Mesenchymal stem cell (in vitro differentiated cells and primary cell): Measurements from ENCODE around the gene FRY.

ENCODE experiments used
- DNase-seq: peaks from one replicate; pipeline ENCODE4 v3.0.0-alpha.2; 2013
- H2AFZ ChIP-seq: one replicate; pipeline ENCODE4 v1.6.1; 2013; ENCODE audit warnings: low read depth, mild to moderate bottlenecking, control low read depth, inconsistent platforms, low read length, moderate library complexity
- H2AK5ac ChIP-seq: 2 replicates; pipeline ENCODE4 v1.6.1; 2013; ENCODE audit warnings: low read length, moderate library complexity, mild to moderate bottlenecking, inconsistent platforms; ENCODE audit not compliant: severe bottlenecking
- H2BK120ac ChIP-seq: one replicate; pipeline ENCODE4 v1.6.1; 2013; ENCODE audit warnings: low read depth, mild to moderate bottlenecking, inconsistent platforms, low read length, moderate library complexity
- H2BK12ac ChIP-seq, 2 experiments: one replicate each; pipeline ENCODE4 v1.6.1; 2013; ENCODE audit warnings: inconsistent platforms in 2 of 2, low read length in 2 of 2, mild to moderate bottlenecking in 2 of 2, moderate library complexity in 2 of 2, control low read depth in 1 of 2
- H2BK15ac ChIP-seq: one replicate; pipeline ENCODE4 v1.6.1; 2013; ENCODE audit warnings: mild to moderate bottlenecking, low read depth, inconsistent platforms; ENCODE audit not compliant: poor library complexity, severe bottlenecking
- H2BK5ac ChIP-seq: 2 replicates; pipeline ENCODE4 v1.6.1; 2013; ENCODE audit warnings: low read depth, mild to moderate bottlenecking, low read length, control low read depth, inconsistent platforms; ENCODE audit not compliant: poor library complexity, severe bottlenecking
- H3K14ac ChIP-seq, 2 experiments: one replicate each; pipeline ENCODE4 v1.6.1; 2013; ENCODE audit warnings: inconsistent platforms in 2 of 2, low read length in 2 of 2, control low read depth in 1 of 2, mild to moderate bottlenecking in 1 of 2, moderate library complexity in 1 of 2
- H3K18ac ChIP-seq, 2 experiments: one replicate each; pipeline ENCODE4 v1.6.1; 2013; ENCODE audit warnings: inconsistent platforms in 2 of 2, low read length in 2 of 2, control low read depth in 1 of 2, low read depth in 1 of 2, mild to moderate bottlenecking in 1 of 2
- H3K23ac ChIP-seq, 2 experiments: one replicate each; pipeline ENCODE4 v1.6.1; 2013; ENCODE audit warnings: inconsistent platforms in 2 of 2, low read length in 2 of 2, mild to moderate bottlenecking in 2 of 2, moderate library complexity in 2 of 2, control low read depth in 1 of 2
- H3K27ac ChIP-seq: 2 replicates; pipeline ENCODE4 v1.5.1; 2013; ENCODE audit warnings: mild to moderate bottlenecking, moderate library complexity, low read length, control low read depth, inconsistent platforms; ENCODE audit not compliant: poor library complexity, severe bottlenecking
- H3K27me3 ChIP-seq, 2 experiments: 2 replicates each; pipeline versions ENCODE4 v1.6.1 to v1.7.0; 2013; ENCODE audit warnings: low read length in 2 of 2, mild to moderate bottlenecking in 2 of 2, moderate library complexity in 2 of 2, control low read depth in 1 of 2, inconsistent platforms in 1 of 2; ENCODE audit not compliant: control insufficient read depth in 1 of 2, insufficient read depth in 1 of 2
- H3K36me3 ChIP-seq, 2 experiments: 2 replicates each; pipeline versions ENCODE4 v1.6.1 to v1.7.0; 2013; ENCODE audit warnings: low read length in 2 of 2, control low read depth in 1 of 2, inconsistent platforms in 1 of 2, low read depth in 1 of 2, mild to moderate bottlenecking in 1 of 2; ENCODE audit not compliant: insufficient read depth in 2 of 2, control insufficient read depth in 1 of 2
- H3K4ac ChIP-seq, 2 experiments: one replicate each; pipeline ENCODE4 v1.6.1; 2013; ENCODE audit warnings: inconsistent platforms in 2 of 2, low read length in 2 of 2, mild to moderate bottlenecking in 2 of 2, moderate library complexity in 2 of 2, control low read depth in 1 of 2, low read depth in 1 of 2
- H3K4me1 ChIP-seq: 2 replicates; pipeline ENCODE4 v1.6.1; 2013; ENCODE audit warnings: low read depth, low read length, control low read depth; ENCODE audit not compliant: control insufficient read depth, insufficient read depth
- H3K4me2 ChIP-seq: 2 replicates; pipeline ENCODE4 v1.6.1; 2013; ENCODE audit warnings: low read length, mild to moderate bottlenecking, inconsistent platforms; ENCODE audit not compliant: poor library complexity, severe bottlenecking
- H3K4me3 ChIP-seq, 2 experiments: 2 replicates each; pipeline versions ENCODE4 v1.5.1 to v1.7.0; 2013; ENCODE audit warnings: low read length in 2 of 2, mild to moderate bottlenecking in 2 of 2, control low read depth in 1 of 2, low read depth in 1 of 2; ENCODE audit not compliant: insufficient read depth in 1 of 2
- H3K79me1 ChIP-seq: replicated peaks from 2 replicates; pipeline ENCODE4 v1.6.1; 2013; ENCODE audit warnings: mild to moderate bottlenecking, control low read depth, low read length, inconsistent platforms; ENCODE audit not compliant: poor library complexity, severe bottlenecking
- H3K9ac ChIP-seq: 2 replicates; pipeline ENCODE4 v1.7.0; 2013; ENCODE audit warnings: mild to moderate bottlenecking, low read length, moderate library complexity
- H3K9me3 ChIP-seq: 2 replicates; pipeline ENCODE4 v1.7.0; 2013; ENCODE audit warnings: mild to moderate bottlenecking, low read length; ENCODE audit not compliant: control insufficient read depth
- H4K8ac ChIP-seq: one replicate; pipeline ENCODE4 v1.6.1; 2013; ENCODE audit warnings: inconsistent platforms, mild to moderate bottlenecking, low read length, moderate library complexity
- H4K91ac ChIP-seq: one replicate; pipeline ENCODE4 v1.6.1; 2013; ENCODE audit warnings: mild to moderate bottlenecking, low read length, inconsistent platforms
- WGBS: methylation state at CpG from one replicate; pipeline ENCODE4 v1.1.7; 2013; ENCODE audit warnings: mixed read lengths; 5-methylcytosine and 5-hydroxymethylcytosine counted together

Gene FRY

GRCh38 chr13:32013181-32013580, 18.4 kb upstream of the FRY start:
- H3K79me1 ChIP-seq: no peaks in the 10 kb centered on the region
- no peak overlapping the region for H2BK5ac ChIP-seq
- no peak overlapping the region for H2BK12ac ChIP-seq
- H2AFZ ChIP-seq: no peak overlapping the region
- H2BK120ac ChIP-seq: no peak overlapping the region
- H4K91ac ChIP-seq: no peak overlapping the region
- no peak overlapping the region for H3K4me3 ChIP-seq
- WGBS: 83% methylated on average over 4 of the region's 6 CpGs
- H3K4me1 ChIP-seq: no peaks in the 10 kb centered on the region
- H3K9me3 ChIP-seq: no peaks in the 10 kb centered on the region
- H3K9ac ChIP-seq: no peak overlapping the region
- no peak overlapping the region for H3K23ac ChIP-seq
- no peak overlapping the region for H3K4ac ChIP-seq
- no peak overlapping the region for H2BK15ac ChIP-seq
- H3K14ac ChIP-seq: no peak overlapping the region
- H4K8ac ChIP-seq: no peak overlapping the region
- H3K18ac ChIP-seq: no peak overlapping the region
- DNase-seq: no peak
- no peaks in the 10 kb centered on the region for H3K27me3 ChIP-seq
- no peaks in the 10 kb centered on the region for H3K36me3 ChIP-seq
- H3K4me2 ChIP-seq: no peak overlapping the region
- H2AK5ac ChIP-seq: no peak overlapping the region
- no peak overlapping the region for H3K27ac ChIP-seq

- Histone ChIP-seq H3K27ac (no peak overlapping the region), H3K27me3 (no peaks in the 10 kb centered on the region), H2BK12ac (no peak overlapping the region), H3K4me1 (no peaks in the 10 kb centered on the region), H3K18ac (no peak overlapping the region), H3K4me2 (no peak overlapping the region), H2BK120ac (no peak overlapping the region), H2AFZ (no peak overlapping the region), H2BK5ac (no peak overlapping the region), H3K9me3 (no peaks in the 10 kb centered on the region), H4K8ac (no peak overlapping the region), H3K23ac (no peak overlapping the region), H3K14ac (no peak overlapping the region), H2BK15ac (no peak overlapping the region), H3K36me3 (no peaks in the 10 kb centered on the region), H3K4ac (no peak overlapping the region), H3K9ac (no peak overlapping the region), H3K4me3 (no peak overlapping the region), H3K79me1 (no peaks in the 10 kb centered on the region), H4K91ac (no peak overlapping the region), H2AK5ac (no peak overlapping the region)
- 79% methylated on average over 2 of the region's 2 CpGs for WGBS
- no peak for DNase-seq
Observed at GRCh38 chr13:32016119-32016518, 15.5 kb upstream of the FRY start.

GRCh38 chr13:32016631-32017030, 14.9 kb upstream of the FRY start:
- WGBS: 89% methylated on average over 4 of the region's 4 CpGs
- Histone ChIP-seq H3K4me2 (no peak overlapping the region), H3K9ac (no peak overlapping the region), H2AK5ac (no peak overlapping the region), H2BK120ac (no peak overlapping the region), H3K27me3 (no peaks in the 10 kb centered on the region), H2BK15ac (no peak overlapping the region), H3K4me1 (no peaks in the 10 kb centered on the region), H3K36me3 (no peaks in the 10 kb centered on the region), H4K91ac (no peak overlapping the region), H3K18ac (peak overlapping the region in 1 of 2 experiments; percentile 8), H3K79me1 (no peaks in the 10 kb centered on the region), H3K27ac (no peak overlapping the region), H3K9me3 (no peaks in the 10 kb centered on the region), H2BK12ac (no peak overlapping the region), H2AFZ (no peak overlapping the region), H3K4ac (no peak overlapping the region), H2BK5ac (no peak overlapping the region), H3K14ac (no peak overlapping the region), H3K4me3 (no peak overlapping the region), H4K8ac (no peak overlapping the region), H3K23ac (no peak overlapping the region)
- DNase-seq: no peak

GRCh38 chr13:32017474-32017873, 14.1 kb upstream of the FRY start:
- no peak overlapping the region for H2BK15ac ChIP-seq
- no peak overlapping the region for H4K91ac ChIP-seq
- no peak overlapping the region for H2AFZ ChIP-seq
- peak overlapping the region in 1 of 2 experiments; percentile 10 for H2BK12ac ChIP-seq
- H3K27me3 ChIP-seq: no peaks in the 10 kb centered on the region
- no peak overlapping the region for H3K4ac ChIP-seq
- H3K36me3 ChIP-seq: no peaks in the 10 kb centered on the region
- H3K4me3 ChIP-seq: no peak overlapping the region
- H2AK5ac ChIP-seq: no peak overlapping the region
- no peak overlapping the region for H3K23ac ChIP-seq
- H2BK5ac ChIP-seq: no peak overlapping the region
- H3K9ac ChIP-seq: no peak overlapping the region
- no peaks in the 10 kb centered on the region for H3K9me3 ChIP-seq
- peaks cover 2% of the 10 kb centered on the region for H3K4me1 ChIP-seq
- H4K8ac ChIP-seq: no peak overlapping the region
- DNase-seq: no peak
- no peak overlapping the region for H3K27ac ChIP-seq
- H3K14ac ChIP-seq: no peak overlapping the region
- no peak overlapping the region for H3K4me2 ChIP-seq
- H3K18ac ChIP-seq: no peak overlapping the region
- WGBS: 96% methylated on average over 6 of the region's 6 CpGs
- H3K79me1 ChIP-seq: no peaks in the 10 kb centered on the region
- H2BK120ac ChIP-seq: no peak overlapping the region
